Measurements from ENCODE around the gene ZSWIM6. TPM values are rescaled to one million over a fixed set of nuclear protein-coding genes. Genes with fewer than 3 reads are reported as not detected.

Gene ZSWIM6
- total and polyA plus RNA-seq, 2 of the 4 experiments (the other 2 are of a cell fraction) = 10.8 to 14.1 TPM

DNA sequence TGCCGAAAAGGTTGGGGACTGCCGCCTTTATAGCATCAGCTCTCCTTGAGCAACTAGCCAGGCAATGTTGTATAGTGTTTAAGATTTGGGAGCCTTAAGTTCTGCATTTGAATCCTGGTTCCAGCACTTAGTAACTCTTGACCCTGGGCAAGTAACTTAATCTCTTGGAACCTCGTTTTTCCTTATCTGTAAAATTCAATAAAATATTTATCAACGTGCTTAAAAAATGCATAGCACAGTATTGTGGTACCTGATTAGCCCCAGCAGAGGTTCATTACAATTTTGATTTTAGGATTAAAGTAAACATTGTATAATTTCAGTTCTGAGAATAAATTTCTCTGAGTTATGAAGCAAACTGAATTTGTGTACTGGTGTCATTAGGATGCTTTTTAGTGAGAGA is 66.4 kb downstream of the ZSWIM6 start:
- Histone ChIP-seq H3K9me1 (ENCODE audit: insufficient read depth, low read length) (peaks cover 15% of the 10 kb centered on the region), H3K18ac (ENCODE audit: low read depth, low read length) (no peak overlapping the region), H2BK20ac (ENCODE audit: low read depth, low read length) (no peak overlapping the region), H4K5ac (ENCODE audit: low read depth, low read length) (no peak overlapping the region), H3K79me1 (ENCODE audit: low read depth in 1 of 2, low read length in 2 of 2) (peaks cover 28 to 72% of the 10 kb centered on the region in 2 experiments), H3K27me3 (ENCODE audit: control insufficient read depth, insufficient read depth, low read length) (no peaks in the 10 kb centered on the region), H3K36me3 (ENCODE audit: control insufficient read depth, insufficient read depth, low read length) (no peaks in the 10 kb centered on the region), H3K9ac (ENCODE audit: low read depth, low read length) (no peak overlapping the region), H2AFZ (replicated peaks; ENCODE audit: low read length, poor library complexity) (no peak overlapping the region), H3K23ac (ENCODE audit: low read depth, low read length) (no peak overlapping the region), H3K56ac (ENCODE audit: extremely low read depth, insufficient read depth, low read length) (no peak overlapping the region), H3K9me3 (ENCODE audit: control insufficient read depth, insufficient read depth, low read length) (no peaks in the 10 kb centered on the region), H2AK5ac (ENCODE audit: low read depth, low read length) (no peak overlapping the region), H3K4ac (ENCODE audit: low read depth, low read length) (no peak overlapping the region), H4K8ac (ENCODE audit: low read depth in 2 of 2, low read length in 2 of 2) (no peak overlapping the region), H3K4me1 (ENCODE audit: control insufficient read depth, insufficient read depth, low read length) (peaks cover 14% of the 10 kb centered on the region), H3K14ac (replicated peaks; ENCODE audit: low read depth, low read length) (no peak overlapping the region), H4K91ac (ENCODE audit: insufficient read depth, low read depth, low read length) (no peak overlapping the region), H3K27ac (ENCODE audit: insufficient read depth, low read length) (no peak overlapping the region), H4K20me1 (ENCODE audit: insufficient read depth, low read length) (peaks cover 80% of the 10 kb centered on the region), H2BK120ac (ENCODE audit: low read depth, low read length) (no peak overlapping the region), H3K4me3 (ENCODE audit: insufficient read depth, low read depth, low read length) (no peak overlapping the region), H2BK5ac (ENCODE audit: low read depth, low read length, poor library complexity, severe bottlenecking) (no peak overlapping the region), H2AK9ac (replicated peaks; ENCODE audit: low read depth, low read length, poor library complexity) (no peak overlapping the region), H3K4me2 (ENCODE audit: low read depth, low read length) (no peak overlapping the region), H2BK15ac (ENCODE audit: low read depth, low read length) (no peak overlapping the region)
- TF ChIP-seq BHLHE40 (IDR thresholded peaks at IDR 0.05; ENCODE audit: low read depth, low read length) = no peak
- TF ChIP-seq, protein P1, sequence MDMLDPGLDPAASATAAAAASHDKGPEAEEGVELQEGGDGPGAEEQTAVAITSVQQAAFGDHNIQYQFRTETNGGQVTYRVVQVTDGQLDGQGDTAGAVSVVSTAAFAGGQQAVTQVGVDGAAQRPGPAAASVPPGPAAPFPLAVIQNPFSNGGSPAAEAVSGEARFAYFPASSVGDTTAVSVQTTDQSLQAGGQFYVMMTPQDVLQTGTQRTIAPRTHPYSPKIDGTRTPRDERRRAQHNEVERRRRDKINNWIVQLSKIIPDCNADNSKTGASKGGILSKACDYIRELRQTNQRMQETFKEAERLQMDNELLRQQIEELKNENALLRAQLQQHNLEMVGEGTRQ (IDR thresholded peaks at IDR 0.05; ENCODE audit: low read depth, low read length) = no peak
- TF ChIP-seq MAZ (IDR thresholded peaks at IDR 0.05; ENCODE audit: borderline replicate concordance, low read depth, low read length) = no peak
- TF ChIP-seq, protein P2, sequence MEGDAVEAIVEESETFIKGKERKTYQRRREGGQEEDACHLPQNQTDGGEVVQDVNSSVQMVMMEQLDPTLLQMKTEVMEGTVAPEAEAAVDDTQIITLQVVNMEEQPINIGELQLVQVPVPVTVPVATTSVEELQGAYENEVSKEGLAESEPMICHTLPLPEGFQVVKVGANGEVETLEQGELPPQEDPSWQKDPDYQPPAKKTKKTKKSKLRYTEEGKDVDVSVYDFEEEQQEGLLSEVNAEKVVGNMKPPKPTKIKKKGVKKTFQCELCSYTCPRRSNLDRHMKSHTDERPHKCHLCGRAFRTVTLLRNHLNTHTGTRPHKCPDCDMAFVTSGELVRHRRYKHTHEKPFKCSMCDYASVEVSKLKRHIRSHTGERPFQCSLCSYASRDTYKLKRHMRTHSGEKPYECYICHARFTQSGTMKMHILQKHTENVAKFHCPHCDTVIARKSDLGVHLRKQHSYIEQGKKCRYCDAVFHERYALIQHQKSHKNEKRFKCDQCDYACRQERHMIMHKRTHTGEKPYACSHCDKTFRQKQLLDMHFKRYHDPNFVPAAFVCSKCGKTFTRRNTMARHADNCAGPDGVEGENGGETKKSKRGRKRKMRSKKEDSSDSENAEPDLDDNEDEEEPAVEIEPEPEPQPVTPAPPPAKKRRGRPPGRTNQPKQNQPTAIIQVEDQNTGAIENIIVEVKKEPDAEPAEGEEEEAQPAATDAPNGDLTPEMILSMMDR (conservative IDR thresholded peaks at IDR 0.05; ENCODE audit: low read depth, low read length) = no peak
- no peak for TF ChIP-seq NFE2L2 (IDR thresholded peaks at IDR 0.05; ENCODE audit: low read depth, low read length)
- no peak for TF ChIP-seq MAFK (IDR thresholded peaks at IDR 0.05; ENCODE audit: low read depth, low read length)
- TF ChIP-seq, protein P3, sequence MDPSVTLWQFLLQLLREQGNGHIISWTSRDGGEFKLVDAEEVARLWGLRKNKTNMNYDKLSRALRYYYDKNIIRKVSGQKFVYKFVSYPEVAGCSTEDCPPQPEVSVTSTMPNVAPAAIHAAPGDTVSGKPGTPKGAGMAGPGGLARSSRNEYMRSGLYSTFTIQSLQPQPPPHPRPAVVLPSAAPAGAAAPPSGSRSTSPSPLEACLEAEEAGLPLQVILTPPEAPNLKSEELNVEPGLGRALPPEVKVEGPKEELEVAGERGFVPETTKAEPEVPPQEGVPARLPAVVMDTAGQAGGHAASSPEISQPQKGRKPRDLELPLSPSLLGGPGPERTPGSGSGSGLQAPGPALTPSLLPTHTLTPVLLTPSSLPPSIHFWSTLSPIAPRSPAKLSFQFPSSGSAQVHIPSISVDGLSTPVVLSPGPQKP (IDR thresholded peaks at IDR 0.05; ENCODE audit: borderline replicate concordance, low read depth, low read length) = no peak
- TF ChIP-seq SMC3 (IDR thresholded peaks at IDR 0.05; ENCODE audit: low read depth, low read length) = no peak
- no peak for TF ChIP-seq FOS (IDR thresholded peaks at IDR 0.05; ENCODE audit: low read depth, low read length)
- no peak for TF ChIP-seq CEBPB (IDR thresholded peaks at IDR 0.05; ENCODE audit: low read depth, low read length)
- TF ChIP-seq CHD1 (IDR thresholded peaks at IDR 0.05; ENCODE audit: low read depth, low read length) = no peak
- no peak for TF ChIP-seq RAD21 (IDR thresholded peaks at IDR 0.05; ENCODE audit: low read length)
- no TSS peak for BruUV-seq (replicated peaks)
- ATAC-seq (ENCODE audit: low read depth) = no peak
- no CpG with 5 or more reads among the region's 4 CpGs for WGBS, 2 experiments (ENCODE audit: extremely low coverage in 2 of 2, insufficient read length in 1 of 2)
- ChIA-PET CTCF (no interaction called here), POLR2A (ENCODE audit: unreplicated experiment) (no interaction called here)
- dilution Hi-C loops (cut with HindIII; ENCODE audit: low sequenced_read_pairs, unreplicated experiment) = no loop called here
- intact Hi-C loops (cut with micrococcal nuclease) = no loop called here
- no peak for DNase-seq
- in situ Hi-C loops (cut with MboI; ENCODE audit: low sequenced_read_pairs) = no loop called here
